GM12878 (cell line): Measurements from ENCODE around the gene ALDH18A1. TPM values are rescaled to one million over a fixed set of nuclear protein-coding genes. Genes with fewer than 3 reads are reported as not detected.

Source experiments
- ATAC-seq: fragments of 200-7000 bp; cut with Tn5 transposase; 3 replicates; pipeline ENCODE4 v1.9.1; 2020; ENCODE audit warnings: mild to moderate bottlenecking, moderate library complexity
- BruUV-seq: library from RNA; stranded (reverse); fragments of 400-500 nt; replicated peaks from 2 replicates; lab custom pipeline; 2021; lab: Mats Ljungman, UMichigan
- CTCF ChIA-PET: fragments of 300-600 bp; sonication (Branson Sonifier 250); formaldehyde crosslinking; extraction: SDS; loops from one replicate; lab custom pipeline; 2021; ENCODE audit warnings: inconsistent platforms; lab: Yijun Ruan, JAX
- POLR2A ChIA-PET: fragments of 350-600 bp; formaldehyde crosslinking; extraction: SDS; loops from one replicate; lab custom pipeline; 2021; ENCODE audit warnings: inconsistent platforms; lab: Charles Lee
- RAD21 ChIA-PET: fragments of 300-600 bp; sonication (Branson Sonifier 250); formaldehyde crosslinking; loops from one replicate; lab custom pipeline; 2023; ENCODE audit warnings: antibody characterized with exemption; ENCODE audit not compliant: unreplicated experiment; lab: Charles Lee
- SMC1A ChIA-PET: fragments of 300-600 bp; sonication (Branson Sonifier 250); formaldehyde crosslinking; loops from one replicate; lab custom pipeline; 2023; ENCODE audit not compliant: unreplicated experiment, uncharacterized antibody; lab: Charles Lee
- DNase-seq: peaks from one replicate; pipeline ENCODE4 v3.0.0-alpha.2; 2011; ENCODE audit warnings: low read depth, low spot score
- FAIRE-seq: peaks from 3 replicates; lab custom pipeline; 2011; peaks lifted over from hg19 to GRCh38; lab: Jason Lieb, UNC
- H2AFZ ChIP-seq: 2 replicates; pipeline ENCODE4 v1.6.0; 2011; ENCODE audit warnings: low read depth, low read length, control low read depth; ENCODE audit not compliant: control insufficient read depth
- H3K27ac ChIP-seq: 2 replicates; pipeline ENCODE4 v1.5.1; 2011; ENCODE audit warnings: control low read depth; ENCODE audit not compliant: control insufficient read depth, insufficient read depth
- H3K27me3 ChIP-seq, 2 experiments: replicated peaks in 1 of 2; 2 replicates each; pipeline versions ENCODE4 v1.6.0 to v1.6.1; 2011; ENCODE audit warnings: low read length in 1 of 2; ENCODE audit not compliant: control insufficient read depth in 2 of 2, insufficient read depth in 2 of 2
- H3K36me3 ChIP-seq, 2 experiments: 2 replicates each; pipeline ENCODE4 v1.5.1; 2011; ENCODE audit warnings: low read length in 1 of 2; ENCODE audit not compliant: control insufficient read depth in 2 of 2, insufficient read depth in 2 of 2
- H3K4me1 ChIP-seq: 2 replicates; pipeline ENCODE4 v1.6.1; 2011; ENCODE audit warnings: mild to moderate bottlenecking, low read length, moderate library complexity, mixed read lengths; ENCODE audit not compliant: control insufficient read depth, insufficient read depth
- H3K4me2 ChIP-seq: 2 replicates; pipeline ENCODE4 v1.6.0; 2011; ENCODE audit warnings: control low read depth; ENCODE audit not compliant: control insufficient read depth, insufficient read depth
- H3K4me3 ChIP-seq: fragments of 200-600 bp; sonication (generic); 2 replicates; pipeline ENCODE4 v1.5.1; 2016
- H3K79me2 ChIP-seq: 2 replicates; pipeline ENCODE4 v1.6.0; 2011; ENCODE audit warnings: low read length; ENCODE audit not compliant: control insufficient read depth, insufficient read depth
- H3K9ac ChIP-seq: 2 replicates; pipeline ENCODE4 v1.8.0; 2011; ENCODE audit warnings: low read length, control low read depth, mixed read lengths; ENCODE audit not compliant: control insufficient read depth, insufficient read depth
- H3K9me3 ChIP-seq: replicated peaks from 3 replicates; pipeline ENCODE4 v1.5.1; 2011; ENCODE audit warnings: mild to moderate bottlenecking, low read length; ENCODE audit not compliant: control insufficient read depth, insufficient read depth
- H4K20me1 ChIP-seq: 2 replicates; pipeline ENCODE4 v1.6.0; 2011; ENCODE audit not compliant: control insufficient read depth, insufficient read depth
- BMI1 ChIP-seq: fragments of 450-650 bp; IDR thresholded peaks from 2 replicates; pipeline ENCODE4 v1.6.1; 2016; ENCODE audit warnings: mild to moderate bottlenecking, moderate library complexity, borderline replicate concordance
- DPF2 ChIP-seq: fragments of 450-650 bp; IDR thresholded peaks from 2 replicates; pipeline ENCODE4 v1.6.1; 2017; ENCODE audit warnings: mild to moderate bottlenecking
- EP300 ChIP-seq, 2 experiments: fragments of 150-350 bp in 1 of 2; IDR thresholded peaks; 2 replicates each; pipeline ENCODE4 v1.6.1; 2011 to 2012; ENCODE audit warnings: low read depth in 2 of 2, low read length in 2 of 2, borderline replicate concordance in 1 of 2, improper control_type of control experiment in 1 of 2, inconsistent platforms in 1 of 2; ENCODE audit not compliant: control insufficient read depth in 1 of 2
- HCFC1 ChIP-seq: fragments of 150-350 bp; IDR thresholded peaks from 2 replicates; pipeline ENCODE4 v1.6.1; 2014; ENCODE audit warnings: low read length
- JUNB ChIP-seq: IDR thresholded peaks from 2 replicates; pipeline ENCODE4 v1.6.1; 2016; ENCODE audit warnings: antibody characterized with exemption, mild to moderate bottlenecking
- NFIC ChIP-seq: IDR thresholded peaks from 2 replicates; pipeline ENCODE4 v1.6.1; 2012; ENCODE audit warnings: low read depth, mild to moderate bottlenecking, inconsistent platforms, low read length, moderate library complexity
- WRNIP1 ChIP-seq: IDR thresholded peaks from 2 replicates; pipeline ENCODE4 v1.6.1; 2011; ENCODE audit warnings: low read depth, low read length, improper control_type of control experiment, borderline replicate concordance
- YY1 ChIP-seq: IDR thresholded peaks from 2 replicates; pipeline ENCODE4 v1.6.1; 2011; ENCODE audit warnings: low read depth, mild to moderate bottlenecking, low read length
- ZNF592 ChIP-seq: fragments of 450-650 bp; IDR thresholded peaks from 2 replicates; pipeline ENCODE4 v1.6.1; 2017; ENCODE audit warnings: mild to moderate bottlenecking, moderate library complexity
- WGBS: methylation state at CpG from one replicate; pipeline ENCODE4 v1.1.6; 2016; ENCODE audit warnings: low lambda C conversion rate; ENCODE audit not compliant: insufficient replicate concordance, insufficient coverage; ENCODE audit errors: missing lambda C conversion rate; 5-methylcytosine and 5-hydroxymethylcytosine counted together
- in situ Hi-C: fragments of 300-500 bp; cut with MboI; formaldehyde crosslinking; loops from 9 replicates; pipeline ENCODE4 v1.14.3; 2018; ENCODE audit warnings: mixed read lengths
- intact Hi-C: fragments of 100-400 bp; cut with micrococcal nuclease; formaldehyde crosslinking; loops from one replicate; pipeline ENCODE4 v1.14.2; 2022; ENCODE audit not compliant: unreplicated experiment
- polyA plus RNA-seq, 11 experiments: library from polyadenylated mRNA; depleted of rRNA in 4 of 11; unstranded in 6 of 11; stranded (reverse) in 5 of 11; fragments of >200 nt; fragmentation: Nextera tagmentation in 4 of 11; fragmentation: Illumina TruSeq in 1 of 11; extraction: Ambion mirVana in 4 of 11; extraction: Trizol in 1 of 11; gene quantifications; 1 replicate in 1 of 11; 2 replicates in 10 of 11; pipeline versions ENCODE4 v1.2.1 to v1.2.3, GENCODE V29; 2011 to 2016; ENCODE audit warnings: inconsistent platforms in 2 of 11, missing spikeins in 2 of 11, low read depth in 1 of 11
- total RNA-seq, 4 experiments: library from RNA; depleted of rRNA in 3 of 4; stranded (reverse); fragments of >200 nt in 3 of 4; fragmentation: Illumina TruSeq in 1 of 4; extraction: Trizol in 1 of 4; gene quantifications; 2 replicates each; pipeline versions ENCODE4 v1.2.1 to v1.2.3, GENCODE V29; 2013 to 2021

The ALDH18A1 gene
- total and polyA plus RNA-seq, 10 of the 15 experiments (the other 5 are each of a cell fraction or from before 2014, with no cell fraction given), result 24.3 to 118 (median 99.3) TPM

- BruUV-seq, result no TSS peak
- Histone ChIP-seq H3K9ac (no peak overlapping the region), H3K4me1 (peaks cover 13% of the 10 kb centered on the region), H3K36me3 (no peaks in the 10 kb centered on the region), H3K27ac (no peak overlapping the region), H4K20me1 (no peaks in the 10 kb centered on the region), H2AFZ (no peak overlapping the region), H3K4me3 (no peak overlapping the region)
- in situ Hi-C loops, result loop anchor here (5.0 kb wide), 1 partner anchor 49 kb away; no protein-coding TSS in a partner anchor
- ATAC-seq, result no peak
- RAD21 ChIA-PET, result interaction anchor here (7.6 kb wide), 1 partner anchor 144 kb away, joined by 324 read pairs; no protein-coding TSS in a partner anchor
- no peak for FAIRE-seq
- intact Hi-C loops, result loop anchor here (10.0 kb wide), 1 partner anchor 286 kb away; no protein-coding TSS in a partner anchor
- SMC1A ChIA-PET, result interaction anchor here (1.3 to 7.7 kb wide), 4 partner anchors 16 to 142 kb away, joined by 3 to 267 read pairs (median 6); partner anchors contain the start of gene ENTPD1
- no peak for DNase-seq
- POLR2A ChIA-PET, result no interaction called here
- CTCF ChIA-PET, result interaction anchor here (1.5 to 6.8 kb wide), 3 partner anchors 59 to 167 kb away, joined by 5 to 337 read pairs (median 112); partner anchors contain the start of gene ENTPD1
- TF ChIP-seq EP300 (IDR thresholded peaks at IDR 0.05; ENCODE audit: borderline replicate concordance in 1 of 2, control insufficient read depth in 1 of 2, low read depth in 2 of 2, low read length in 2 of 2) (no peak), DPF2 (no peak), HCFC1 (no peak), NFIC (no peak), JUNB (no peak), BMI1 (no peak), YY1 (no peak), WRNIP1 (no peak), ZNF592 (no peak)
- TF ChIP-seq, all 136 proteins: peak for 0
- Histone ChIP-seq H3K4me2 (no peak overlapping the region), H3K27me3 (no peaks in the 10 kb centered on the region), H3K9me3 (peaks cover 6% of the 10 kb centered on the region; the same call in 2 of the 3 replicates), H3K79me2 (peaks cover 4% of the 10 kb centered on the region)
- WGBS, result 45% methylated on average over 2 of the region's 2 CpGs
Measured at GRCh38 chr10:95698415-95698814, 41.9 kb upstream of the ALDH18A1 start.
